Measurements from ENCODE around the gene RPL22.

DNA sequence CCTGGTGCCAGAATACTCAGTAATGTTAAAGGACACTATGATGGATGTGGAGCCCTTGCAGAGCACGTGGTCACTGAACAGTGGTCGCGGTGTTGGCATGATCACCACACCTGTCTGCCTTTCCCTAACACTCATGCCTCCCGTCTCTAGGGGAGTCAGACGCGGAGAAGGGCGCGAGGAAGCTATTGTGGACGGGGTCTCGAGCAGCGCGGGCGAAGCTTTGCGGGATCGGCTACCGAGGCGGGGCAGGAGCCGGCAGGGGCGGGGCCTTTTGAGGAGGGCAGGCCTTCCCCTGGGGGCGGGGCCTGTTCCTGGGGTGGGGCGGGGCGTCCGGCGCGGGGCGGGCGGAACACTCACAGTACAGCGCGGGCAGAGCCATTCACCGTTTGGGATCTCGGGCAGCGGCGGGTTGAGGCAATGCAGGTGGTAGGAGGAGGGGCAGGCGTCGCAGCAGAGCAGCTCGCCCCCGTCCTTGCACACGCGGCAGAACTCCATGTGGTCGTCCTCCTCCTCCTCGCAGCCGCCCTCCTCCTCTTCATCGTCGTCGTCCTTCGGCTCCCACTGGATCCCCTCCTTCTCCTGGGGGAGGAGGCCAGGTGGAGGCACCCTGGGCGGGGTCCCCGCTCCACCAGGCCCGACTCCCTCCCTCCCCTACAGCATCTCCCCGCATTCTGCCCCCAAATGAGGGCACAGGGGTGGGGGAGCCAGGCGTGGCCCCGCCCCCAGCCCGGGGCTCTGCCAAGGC is 50.7 kb downstream of the RPL22 start:
- TF ChIP-seq EZH2phosphoT487 (IDR thresholded peaks at IDR 0.05; ENCODE audit: low read depth) (no peak), CTCF (IDR thresholded peaks at IDR 0.05; ENCODE audit: low read depth, low read length) (no peak)

Data from OCI-LY3 (cell line).